Ectodermal cell (in vitro differentiated cells): Measurements from ENCODE around the gene SRGAP3.

Experiments
- H3K27ac ChIP-seq: 2 replicates; pipeline ENCODE4 v1.7.0; 2013; ENCODE audit warnings: mild to moderate bottlenecking, low read depth, low read length; ENCODE audit not compliant: insufficient read depth, poor library complexity, severe bottlenecking
- H3K27me3 ChIP-seq: 2 replicates; pipeline ENCODE4 v1.7.0; 2013; ENCODE audit warnings: mild to moderate bottlenecking, low read length; ENCODE audit not compliant: insufficient read depth, control insufficient read depth, poor library complexity, severe bottlenecking
- H3K36me3 ChIP-seq: one replicate; pipeline ENCODE4 v1.7.0; 2013; ENCODE audit warnings: low read length; ENCODE audit not compliant: control insufficient read depth, insufficient read depth
- H3K4me1 ChIP-seq: one replicate; pipeline ENCODE4 v1.7.0; 2013; ENCODE audit warnings: low read length; ENCODE audit not compliant: control insufficient read depth, insufficient read depth
- H3K4me3 ChIP-seq: 2 replicates; pipeline ENCODE4 v1.7.0; 2013; ENCODE audit warnings: low read depth, low read length, control low read depth; ENCODE audit not compliant: insufficient read depth
- H3K9me3 ChIP-seq: 2 replicates; pipeline ENCODE4 v1.7.0; 2013; ENCODE audit warnings: mild to moderate bottlenecking, low read length, moderate library complexity; ENCODE audit not compliant: control insufficient read depth
- WGBS, 2 experiments: methylation state at CpG; one replicate each; pipeline ENCODE4 v1.1.7; 2013; ENCODE audit warnings: missing lambda C conversion rate in 2 of 2; 5-methylcytosine and 5-hydroxymethylcytosine counted together

SRGAP3 gene

GRCh38 chr3:9124730-9125129 is 124.7 kb downstream of the SRGAP3 start:
- WGBS, 2 experiments = 90 to 91% methylated on average over 15 of the region's 15 CpGs
- Histone ChIP-seq H3K27ac (no peak overlapping the region), H3K36me3 (peaks cover 4% of the 10 kb centered on the region), H3K27me3 (no peaks in the 10 kb centered on the region), H3K9me3 (no peaks in the 10 kb centered on the region), H3K4me3 (no peak overlapping the region), H3K4me1 (peaks cover 4% of the 10 kb centered on the region)

DNA sequence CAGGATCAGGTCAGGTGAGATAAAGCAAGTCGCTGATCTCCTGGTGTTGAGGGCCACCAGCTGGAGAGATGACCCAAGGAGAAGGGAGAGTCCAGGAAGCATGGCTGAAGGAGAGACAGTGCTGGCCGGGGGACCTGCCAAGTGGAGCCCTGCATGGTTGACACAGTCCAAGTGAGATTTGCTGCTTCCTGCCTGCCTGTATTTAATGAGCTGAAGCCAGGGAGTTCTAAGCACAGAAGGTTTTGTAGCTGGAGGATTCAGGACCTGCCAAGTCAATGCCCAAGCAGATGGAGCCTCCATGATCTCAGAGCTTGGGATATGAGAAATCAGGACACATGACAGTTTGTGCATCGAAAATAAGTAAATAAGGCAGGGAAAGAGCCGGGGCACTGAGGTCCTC is 125.6 kb downstream of the SRGAP3 start:
- 88 to 93% methylated on average over 4 of the region's 4 CpGs for WGBS, 2 experiments
- H3K9me3 ChIP-seq = no peaks in the 10 kb centered on the region
- no peak overlapping the region for H3K27ac ChIP-seq
- no peak overlapping the region for H3K4me3 ChIP-seq
- peaks cover 4% of the 10 kb centered on the region for H3K36me3 ChIP-seq
- H3K27me3 ChIP-seq = no peaks in the 10 kb centered on the region
- peaks cover 4% of the 10 kb centered on the region for H3K4me1 ChIP-seq

DNA sequence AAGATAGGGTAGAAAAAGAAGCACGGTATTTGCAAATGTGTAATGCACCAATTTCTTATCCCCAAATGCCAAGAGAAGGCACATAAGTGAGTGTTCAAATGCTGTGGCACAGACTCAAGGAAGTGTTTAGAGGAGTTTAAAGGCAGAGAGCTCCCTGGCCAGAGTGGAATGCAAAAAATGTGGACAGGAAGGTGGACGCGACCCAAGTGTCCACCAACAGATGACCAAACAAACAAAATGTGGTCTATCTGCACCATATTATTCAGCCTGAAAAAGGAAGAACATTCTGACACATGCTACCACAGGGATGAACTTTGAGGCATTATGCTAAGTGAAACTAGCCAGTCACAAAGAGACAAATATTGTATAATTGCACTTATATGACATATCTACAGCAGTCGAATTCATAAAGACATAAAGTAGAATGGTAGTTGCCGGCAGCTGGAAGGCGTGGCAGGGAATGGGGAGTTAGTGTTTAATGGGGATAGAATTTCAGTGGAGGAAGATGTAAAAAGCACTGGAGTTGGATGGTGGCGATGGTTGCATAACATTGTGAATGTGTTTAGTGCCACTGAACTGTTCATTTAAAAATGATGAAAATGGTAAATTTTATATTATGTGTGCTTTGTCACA is 126.6 kb downstream of the SRGAP3 start:
- Histone ChIP-seq H3K27me3 (no peaks in the 10 kb centered on the region), H3K4me3 (no peak overlapping the region), H3K9me3 (no peaks in the 10 kb centered on the region), H3K4me1 (peaks cover 4% of the 10 kb centered on the region), H3K27ac (no peak overlapping the region), H3K36me3 (peaks cover 4% of the 10 kb centered on the region)
- 89 to 95% methylated on average over 6 to 7 of the region's 7 CpGs for WGBS, 2 experiments

DNA sequence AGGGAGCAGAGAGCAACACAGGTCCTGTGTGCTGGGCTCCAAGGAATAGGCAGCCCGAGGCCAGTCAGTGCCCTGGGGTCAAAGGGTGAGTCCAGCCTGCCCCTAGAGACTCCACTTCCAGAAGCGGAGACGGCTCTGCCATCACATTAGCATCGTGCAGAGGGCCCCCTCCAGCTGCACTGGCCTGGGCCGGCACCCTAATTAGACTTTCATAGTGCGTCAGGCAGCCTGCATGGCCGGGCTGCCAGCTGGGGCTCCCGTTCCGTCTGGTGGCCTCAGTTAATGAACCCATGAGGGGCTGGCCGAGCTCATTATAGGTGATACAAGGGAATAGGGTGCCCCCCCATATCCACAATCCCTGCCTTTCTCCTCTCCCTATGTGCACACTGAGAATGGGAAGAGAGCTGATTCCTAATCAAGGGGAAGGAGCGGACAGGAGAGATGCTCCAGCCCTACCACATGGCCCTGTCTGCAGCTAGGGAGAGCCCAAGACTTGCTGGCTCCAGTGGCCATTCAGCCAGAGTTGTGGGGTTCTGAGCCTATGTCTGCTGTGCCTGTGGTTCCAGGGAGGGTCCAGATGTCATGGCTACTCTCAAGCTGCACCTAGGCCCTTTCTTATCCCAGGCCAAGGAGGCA is 128.0 kb downstream of the SRGAP3 start:
- Histone ChIP-seq H3K27me3 (no peaks in the 10 kb centered on the region), H3K36me3 (peaks cover 4% of the 10 kb centered on the region)

GRCh38 chr3:9119331-9119730 is 130.1 kb downstream of the SRGAP3 start:
- no peak overlapping the region for H3K4me3 ChIP-seq
- no peaks in the 10 kb centered on the region for H3K4me1 ChIP-seq
- 92% methylated on average over 4 of the region's 4 CpGs for WGBS, 2 experiments
- peaks cover 4% of the 10 kb centered on the region for H3K36me3 ChIP-seq
- H3K27ac ChIP-seq = no peak overlapping the region
- no peaks in the 10 kb centered on the region for H3K9me3 ChIP-seq
- H3K27me3 ChIP-seq = no peaks in the 10 kb centered on the region

More for the DNA sequence above, 128.0 kb downstream of the SRGAP3 start:
- WGBS, 2 experiments = 90 to 92% methylated on average over 11 of the region's 11 CpGs
- Histone ChIP-seq H3K9me3 (no peaks in the 10 kb centered on the region), H3K4me3 (no peak overlapping the region), H3K4me1 (peaks cover 4% of the 10 kb centered on the region), H3K27ac (no peak overlapping the region)

DNA sequence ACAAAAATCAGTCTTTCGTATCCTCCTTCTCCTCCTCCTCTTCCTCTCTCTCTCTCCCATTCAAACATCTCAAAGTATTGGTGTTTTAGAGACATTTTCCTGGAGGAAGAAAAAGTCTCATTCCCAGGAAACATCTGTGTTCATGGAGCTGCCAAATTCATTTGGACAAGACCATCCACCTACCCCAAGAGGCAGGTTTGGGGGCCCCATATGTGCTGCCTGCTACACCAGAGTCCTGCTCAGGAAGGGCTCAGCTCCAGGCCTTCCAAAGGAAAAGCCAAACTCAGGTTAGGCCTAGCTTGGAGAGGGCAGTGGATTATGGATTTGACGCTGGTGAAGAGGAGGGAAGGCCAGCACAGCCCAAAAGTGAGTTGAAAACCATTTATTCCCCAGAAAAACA is 131.2 kb downstream of the SRGAP3 start:
- H3K9me3 ChIP-seq = no peaks in the 10 kb centered on the region
- H3K4me1 ChIP-seq = no peaks in the 10 kb centered on the region
- 98 to 100% methylated on average over 1 to 2 of the region's 2 CpGs for WGBS, 2 experiments
- no peaks in the 10 kb centered on the region for H3K27me3 ChIP-seq
- peaks cover 7% of the 10 kb centered on the region for H3K36me3 ChIP-seq
- H3K27ac ChIP-seq = no peak overlapping the region
- H3K4me3 ChIP-seq = no peak overlapping the region

GRCh38 chr3:9117220-9117619 is 132.2 kb downstream of the SRGAP3 start:
- no peak overlapping the region for H3K27ac ChIP-seq
- H3K27me3 ChIP-seq = no peaks in the 10 kb centered on the region
- peaks cover 8% of the 10 kb centered on the region for H3K36me3 ChIP-seq
- no peak overlapping the region for H3K4me3 ChIP-seq
- H3K9me3 ChIP-seq = no peaks in the 10 kb centered on the region
- WGBS, 2 experiments = 89 to 91% methylated on average over 1 of the region's 1 CpG
- H3K4me1 ChIP-seq = no peaks in the 10 kb centered on the region

DNA sequence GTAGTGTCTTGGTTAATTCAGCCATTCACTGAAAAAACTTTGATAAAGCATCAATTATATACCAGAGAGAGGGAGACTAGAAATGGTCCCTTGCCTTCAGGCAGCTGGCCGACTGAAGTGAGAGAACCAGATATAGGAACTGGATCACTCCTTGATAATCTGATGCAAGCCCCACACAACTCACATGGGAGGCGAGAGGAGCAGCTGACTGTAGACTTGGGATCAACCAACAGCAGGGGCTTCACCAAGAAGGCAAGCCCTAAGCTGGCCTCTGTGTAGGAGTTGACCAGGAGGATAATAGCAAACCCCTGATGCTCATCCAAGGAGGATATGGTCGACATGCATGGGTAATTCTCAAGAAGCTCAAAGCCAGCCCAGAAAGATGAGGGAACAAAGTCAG is 133.1 kb downstream of the SRGAP3 start:
- Histone ChIP-seq H3K27ac (no peak overlapping the region), H3K9me3 (no peaks in the 10 kb centered on the region), H3K36me3 (peaks cover 8% of the 10 kb centered on the region), H3K27me3 (no peaks in the 10 kb centered on the region), H3K4me1 (no peaks in the 10 kb centered on the region), H3K4me3 (no peak overlapping the region)
- 92 to 93% methylated on average over 3 of the region's 3 CpGs for WGBS, 2 experiments

DNA sequence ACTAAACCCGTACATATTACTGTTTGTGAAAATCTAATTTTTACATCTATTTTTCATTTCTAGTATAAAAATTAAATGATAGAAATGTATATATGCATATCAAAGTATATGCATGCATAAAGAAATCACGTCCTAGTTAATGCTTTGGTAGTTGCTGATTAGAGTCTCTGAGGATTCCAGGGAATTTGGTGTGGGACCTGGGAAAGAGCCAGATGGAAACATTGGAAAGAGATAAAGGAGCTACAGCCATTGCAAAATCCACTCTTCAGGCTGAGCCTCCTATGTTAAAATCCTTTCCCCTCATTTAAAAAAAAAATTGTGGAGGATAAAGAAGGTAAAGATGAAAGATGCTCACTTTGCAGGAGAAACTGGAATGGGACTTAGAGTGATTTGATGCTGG is 134.1 kb downstream of the SRGAP3 start:
- 95 to 97% methylated on average over 1 of the region's 2 CpGs for WGBS, 2 experiments
- Histone ChIP-seq H3K27ac (no peak overlapping the region), H3K36me3 (peaks cover 8% of the 10 kb centered on the region), H3K27me3 (no peaks in the 10 kb centered on the region), H3K4me3 (no peak overlapping the region), H3K4me1 (no peaks in the 10 kb centered on the region), H3K9me3 (no peaks in the 10 kb centered on the region)

- 93 to 99% methylated on average over 4 of the region's 4 CpGs for WGBS, 2 experiments
- Histone ChIP-seq H3K36me3 (peaks cover 8% of the 10 kb centered on the region), H3K4me1 (no peaks in the 10 kb centered on the region), H3K4me3 (no peak overlapping the region), H3K9me3 (no peaks in the 10 kb centered on the region), H3K27me3 (no peaks in the 10 kb centered on the region), H3K27ac (no peak overlapping the region)
These were observed 136.4 kb downstream of the SRGAP3 start for GRCh38 chr3:9113040-9113439.
